ENCODE data around the gene CARD10. TPM values are rescaled to one million over a fixed set of nuclear protein-coding genes. Genes with fewer than 3 reads are reported as not detected.

CARD10 gene
- polyA plus RNA-seq, 5 donors: 11.0 to 19.4 (median 15.6) TPM

- no peak for DNase-seq
Observed at GRCh38 chr22:37505989-37506388, 13.2 kb downstream of the CARD10 start.

DNA sequence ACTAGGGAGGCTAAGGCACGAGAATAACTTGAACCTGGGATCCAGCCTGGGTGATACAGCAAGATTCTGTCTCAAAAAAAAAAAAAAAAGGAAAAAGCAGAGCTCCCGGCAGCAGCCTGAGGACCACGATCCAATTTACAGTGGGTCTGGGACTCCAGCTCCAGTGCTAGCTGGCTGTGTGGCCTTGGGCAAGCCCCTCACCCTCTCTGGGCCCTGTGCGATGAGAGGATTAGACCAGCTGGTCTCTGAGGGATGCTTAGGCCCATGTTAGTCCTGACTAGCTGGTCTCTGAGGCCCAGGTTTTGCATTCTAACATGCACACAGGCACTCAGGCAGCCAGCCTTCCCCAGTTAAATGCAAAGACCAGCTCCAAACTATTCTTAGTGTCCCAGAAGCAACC, 13.7 kb downstream of the CARD10 start:
- no peak for DNase-seq

DNA sequence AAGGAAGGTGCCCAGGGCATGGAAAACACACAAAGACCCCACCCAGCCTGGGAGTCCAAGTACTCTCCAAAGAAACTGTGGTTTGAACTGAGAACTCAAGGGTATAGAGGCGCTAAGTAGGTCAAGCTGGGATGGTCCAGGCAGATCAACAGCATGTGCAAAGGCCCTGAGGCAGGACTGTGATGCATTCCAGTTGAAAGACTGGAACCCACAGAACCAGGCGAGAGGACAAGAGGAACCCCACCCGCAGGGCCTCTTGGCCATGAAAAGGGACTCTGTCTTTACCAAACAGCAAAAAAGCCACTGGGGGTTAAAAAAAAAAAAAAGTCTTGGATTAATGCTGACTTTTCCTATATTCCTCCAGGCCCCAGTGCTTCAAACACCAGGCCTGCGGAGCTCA, 14.3 kb downstream of the CARD10 start:
- no peak for DNase-seq

DNA sequence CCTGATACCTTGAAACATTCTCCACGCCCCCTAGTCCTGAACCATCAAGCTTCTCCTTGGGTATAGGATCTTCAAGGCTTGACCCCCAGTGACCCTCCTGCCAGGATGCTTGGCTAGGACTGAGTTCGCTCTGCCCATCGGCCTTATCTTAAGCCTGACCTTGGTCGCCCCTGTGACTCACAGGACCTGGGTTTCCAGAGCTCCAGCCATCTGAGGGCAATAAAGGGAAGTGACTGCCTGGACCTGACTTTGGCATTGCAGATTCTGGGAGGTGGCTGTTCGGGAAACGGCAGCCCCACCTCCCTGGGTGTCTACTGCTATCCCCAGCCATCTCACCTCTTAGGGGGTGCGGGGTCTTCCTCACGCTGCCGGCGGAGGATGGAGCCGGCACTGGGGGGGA, 15.4 kb downstream of the CARD10 start:
- DNase-seq: no peak

- no peak for DNase-seq
Observed at GRCh38 chr22:37503183-37503683, 16.0 kb downstream of the CARD10 start.

GRCh38 chr22:37502342-37503182, 16.7 kb downstream of the CARD10 start:
- DNase-seq: no peak

DNA sequence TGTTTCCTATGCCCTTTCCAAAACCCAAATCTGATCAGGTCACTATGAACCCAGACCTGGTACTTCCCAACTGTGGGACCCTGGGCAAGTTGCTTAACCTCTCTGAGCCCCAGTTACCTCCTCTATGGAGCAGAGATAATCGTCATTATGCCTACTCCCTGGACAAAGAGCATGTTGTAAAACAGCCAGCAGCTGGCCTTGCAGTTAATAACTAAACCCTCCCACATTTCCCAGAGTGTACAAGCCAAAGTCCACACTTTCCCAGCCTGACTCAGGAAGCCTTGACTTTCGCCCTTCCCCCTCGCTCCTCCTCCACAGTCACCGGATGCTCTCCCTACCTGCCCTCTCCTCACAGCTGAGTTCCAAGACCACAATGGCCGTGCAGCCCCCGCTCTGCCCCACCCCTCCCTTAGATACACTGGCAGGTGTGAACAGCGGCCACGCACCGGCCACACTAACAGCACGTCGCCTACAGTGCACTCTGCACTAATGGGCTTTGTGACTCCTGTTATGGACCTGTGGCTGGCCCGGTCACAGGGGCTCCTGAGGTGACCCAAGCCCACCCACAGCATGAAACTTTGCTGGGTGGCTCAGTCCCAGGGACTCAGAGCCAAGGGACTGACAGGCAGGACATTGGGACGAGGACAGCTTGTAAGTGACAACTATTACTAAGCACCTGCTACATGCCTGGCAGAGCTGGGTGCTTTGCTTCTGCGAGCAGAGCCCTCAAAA, 17.4 kb downstream of the CARD10 start:
- peak; percentile 78 to 82 for DNase-seq

- DNase-seq: no peak
Observed at GRCh38 chr22:37500745-37501609, 18.2 kb downstream of the CARD10 start.

DNA sequence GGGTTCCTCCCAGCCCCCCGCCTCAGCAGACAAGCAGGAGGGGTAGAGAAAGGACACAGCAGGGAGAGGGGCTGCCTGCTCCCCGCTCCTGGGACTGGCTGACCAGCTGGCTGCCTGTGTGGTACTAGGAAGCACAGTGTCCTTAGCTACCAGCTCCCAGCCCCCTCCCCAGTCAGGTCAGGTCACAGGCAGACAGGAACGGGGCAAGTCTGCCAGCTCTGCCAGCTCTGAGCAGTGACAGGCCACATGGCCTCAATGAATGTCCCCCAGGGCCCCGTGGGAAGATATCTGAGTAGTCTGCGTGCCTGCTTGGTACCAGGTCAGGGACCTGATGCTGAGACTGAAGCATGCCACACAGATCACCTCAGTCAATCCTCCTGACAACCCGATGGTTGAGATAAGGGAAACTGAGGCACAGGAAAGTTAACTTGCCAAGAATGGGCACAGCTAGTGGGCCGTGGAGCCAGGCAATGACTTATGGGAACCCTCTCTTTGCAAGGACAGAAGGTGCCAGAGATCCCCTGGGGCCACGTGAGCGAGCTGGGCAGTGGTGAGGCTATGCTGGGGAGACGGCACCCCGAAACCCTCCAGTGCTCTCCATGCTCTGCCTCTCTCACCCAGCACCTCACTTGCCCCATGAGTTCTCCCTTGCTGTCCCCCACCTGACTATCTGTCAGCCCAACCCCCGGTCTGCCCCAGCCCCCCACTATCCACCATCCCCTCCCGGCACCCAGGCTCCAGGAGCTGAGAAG, 19.2 kb downstream of the CARD10 start:
- DNase-seq: no peak

- DNase-seq: no peak
Observed at GRCh38 chr22:37499027-37499707, 20.0 kb downstream of the CARD10 start.

GRCh38 chr22:37498289-37498909, 20.8 kb downstream of the CARD10 start:
- DNase-seq: no peak

GRCh38 chr22:37497062-37497599, 22.1 kb downstream of the CARD10 start:
- no peak for DNase-seq

- no peak for DNase-seq
Observed at GRCh38 chr22:37496651-37497050, 22.6 kb downstream of the CARD10 start.

DNA sequence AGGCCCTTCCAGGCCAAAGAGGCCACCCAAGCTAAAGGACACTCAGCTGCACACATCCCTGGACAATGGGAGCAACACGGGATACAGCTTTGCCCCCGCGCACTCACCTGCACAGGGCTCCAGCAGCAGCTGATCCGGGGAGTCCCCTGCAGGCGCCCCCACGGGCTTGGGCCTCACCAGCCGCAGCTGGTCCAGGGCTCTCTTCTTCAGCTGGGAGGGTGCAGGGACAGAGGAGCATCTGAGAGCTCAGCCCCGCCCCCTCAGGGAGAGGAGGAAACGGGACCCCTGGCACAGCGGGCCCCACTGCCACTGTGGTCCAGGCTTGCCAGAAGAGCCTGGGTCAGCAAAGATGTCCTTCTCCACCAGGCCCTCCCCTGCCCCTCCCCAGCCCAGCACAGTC, 25.2 kb downstream of the CARD10 start:
- DNase-seq: no peak

DNA sequence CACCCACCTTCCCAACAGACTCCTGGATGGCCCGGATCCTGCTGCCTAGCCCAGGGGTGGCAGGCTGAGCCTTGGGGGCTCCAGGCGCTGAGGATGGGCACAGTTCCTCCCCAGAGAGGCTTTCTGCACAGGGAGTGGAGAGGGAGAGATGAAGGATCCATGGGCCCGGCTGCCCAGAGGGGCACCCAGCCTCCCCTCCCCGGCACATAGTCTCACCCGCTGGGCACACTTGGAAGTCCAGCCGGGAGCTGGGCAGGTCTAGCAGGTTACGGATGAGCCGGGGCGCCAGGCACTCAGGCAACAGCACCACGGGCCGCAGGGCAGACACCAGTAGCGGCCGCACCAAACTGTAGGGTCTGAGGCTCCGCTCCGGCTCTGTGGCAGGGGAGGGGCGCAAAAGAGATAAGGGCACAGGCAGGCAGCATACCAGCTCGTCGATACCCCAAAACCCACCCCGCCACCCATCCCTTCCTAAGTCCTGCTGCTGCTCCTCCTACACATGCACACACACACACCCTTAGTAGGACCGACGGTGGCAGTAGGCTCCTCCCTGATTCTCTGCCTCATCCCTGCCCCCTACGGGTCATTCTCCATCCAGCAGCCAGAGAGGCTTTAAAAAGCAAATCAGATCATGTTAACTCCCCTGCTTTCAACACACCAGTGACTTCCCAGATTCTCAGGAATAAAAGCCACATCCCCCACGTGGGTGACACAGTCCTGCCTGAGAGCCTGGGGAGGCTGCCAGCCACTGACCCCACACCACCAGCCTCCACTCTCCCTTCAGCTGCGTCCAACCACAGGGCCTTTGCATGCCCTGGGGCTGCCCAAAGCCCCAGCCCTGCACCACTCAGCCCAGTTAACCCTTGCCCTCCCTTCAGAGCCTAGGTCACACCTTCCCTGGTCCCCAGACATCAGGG, 26.5 kb downstream of the CARD10 start:
- no peak for DNase-seq

- no peak for DNase-seq
Observed at GRCh38 chr22:37491559-37492427, 27.4 kb downstream of the CARD10 start.

- no peak for DNase-seq
Observed at GRCh38 chr22:37491106-37491505, 28.1 kb downstream of the CARD10 start.

DNA sequence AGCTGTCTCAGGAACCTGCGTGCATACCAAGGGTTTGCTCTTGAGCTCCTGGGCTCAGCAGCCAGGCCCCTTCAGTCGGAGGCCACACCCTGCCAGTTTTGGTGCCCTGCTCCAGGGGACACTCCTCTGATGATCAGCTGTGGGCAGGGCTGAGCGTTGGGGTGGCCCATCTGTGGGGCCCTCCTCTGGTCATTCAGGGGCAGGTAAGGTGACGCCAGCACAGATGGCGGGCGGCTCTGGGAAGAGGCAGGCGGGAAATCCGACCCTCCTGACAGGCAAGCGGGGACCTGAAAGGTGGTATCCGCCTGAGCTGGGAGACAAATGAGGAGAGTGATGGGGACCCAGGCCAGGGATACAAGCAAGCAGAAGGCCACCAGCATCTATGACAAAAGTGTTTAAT, 29.2 kb downstream of the CARD10 start:
- DNase-seq: no peak
